Hematopoietic multipotent progenitor cell treated with erythropoietin and hydrocortisone succinate and interleukin-3 and kit ligand, for 15 days (in vitro differentiated cells): ENCODE measurements around the gene GATAD2A.
A peak's percentile ranks its signal among the peaks of the same experiment; 100 is the strongest.

Source experiments
- DNase-seq: peaks from one replicate; pipeline ENCODE4 v3.0.0-alpha.2; 2015; ENCODE audit warnings: low spot score

The GATAD2A gene

DNA sequence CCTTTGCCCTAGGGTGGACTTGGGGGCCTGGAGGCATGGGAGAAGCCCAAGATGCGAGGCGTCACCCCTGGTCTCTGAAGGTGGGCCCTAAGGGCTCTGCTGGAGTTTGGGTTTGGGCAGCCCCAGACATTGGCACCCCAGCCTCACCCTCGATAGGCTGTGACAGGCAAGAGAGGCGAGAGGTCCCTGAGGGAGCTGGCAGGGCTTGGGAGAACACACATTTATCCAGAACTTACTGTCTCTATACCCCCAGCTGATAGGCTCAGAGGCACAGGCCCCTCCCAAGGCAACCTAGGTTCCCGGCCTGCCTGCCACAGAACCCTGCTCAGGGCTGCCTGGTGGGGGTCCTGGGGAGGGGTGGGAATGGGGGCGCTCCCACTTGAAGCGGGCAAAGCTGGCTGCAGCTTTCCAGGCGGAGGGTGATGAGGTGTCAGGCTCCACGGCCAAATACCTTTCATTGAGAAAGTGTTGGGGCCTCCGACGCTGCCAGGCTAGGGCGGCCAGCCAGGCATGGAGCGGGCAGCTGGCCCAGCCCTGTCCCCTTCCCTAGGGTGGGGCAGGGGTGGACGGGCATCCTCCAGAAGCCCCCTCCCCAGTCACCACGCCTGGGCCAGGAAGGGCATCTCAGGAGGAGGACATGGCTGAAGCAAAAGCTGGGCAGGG lies 142.3 kb downstream of the GATAD2A start:
- no peak for DNase-seq

DNA sequence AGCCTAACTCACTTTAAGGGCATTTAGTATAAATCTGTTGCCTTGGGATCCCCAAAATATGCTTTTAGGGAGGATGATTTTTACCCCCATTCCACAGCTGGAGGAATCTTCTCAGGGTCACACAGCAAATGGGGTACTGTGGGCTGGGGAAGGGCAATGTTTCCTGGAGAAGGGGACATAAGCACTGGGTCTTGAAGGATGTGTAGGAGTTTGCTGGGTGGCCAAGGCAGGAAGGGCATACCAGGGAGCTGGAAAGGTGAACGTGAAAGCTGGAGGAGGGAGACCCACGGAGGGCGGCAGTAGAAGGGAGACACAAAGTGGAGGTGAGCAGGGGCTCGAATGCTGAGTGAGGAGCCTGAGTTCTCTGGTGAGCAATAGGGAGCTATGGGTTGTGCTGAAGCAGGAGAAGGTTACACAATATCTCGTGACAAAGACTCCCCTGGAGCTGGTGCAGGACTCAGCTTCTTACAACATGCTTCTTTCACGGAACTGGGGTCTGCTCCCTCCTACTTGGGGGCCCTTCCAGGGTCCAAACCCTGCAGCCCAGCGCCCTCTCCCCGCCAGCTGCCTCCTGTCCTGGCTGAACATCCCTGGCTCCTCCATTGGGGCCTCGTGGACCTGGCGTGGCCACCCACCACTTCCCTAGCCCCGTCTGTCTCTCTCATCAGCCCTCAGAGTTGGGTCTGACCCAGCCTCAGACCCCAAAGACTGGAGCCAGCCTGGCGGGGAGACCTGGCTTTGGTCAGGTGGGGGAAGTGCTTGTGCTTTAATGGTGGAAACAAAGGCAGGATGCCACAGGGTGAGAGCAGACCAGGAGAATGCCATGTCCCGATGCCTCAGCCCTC lies 143.7 kb downstream of the GATAD2A start:
- DNase-seq: no peak

DNA sequence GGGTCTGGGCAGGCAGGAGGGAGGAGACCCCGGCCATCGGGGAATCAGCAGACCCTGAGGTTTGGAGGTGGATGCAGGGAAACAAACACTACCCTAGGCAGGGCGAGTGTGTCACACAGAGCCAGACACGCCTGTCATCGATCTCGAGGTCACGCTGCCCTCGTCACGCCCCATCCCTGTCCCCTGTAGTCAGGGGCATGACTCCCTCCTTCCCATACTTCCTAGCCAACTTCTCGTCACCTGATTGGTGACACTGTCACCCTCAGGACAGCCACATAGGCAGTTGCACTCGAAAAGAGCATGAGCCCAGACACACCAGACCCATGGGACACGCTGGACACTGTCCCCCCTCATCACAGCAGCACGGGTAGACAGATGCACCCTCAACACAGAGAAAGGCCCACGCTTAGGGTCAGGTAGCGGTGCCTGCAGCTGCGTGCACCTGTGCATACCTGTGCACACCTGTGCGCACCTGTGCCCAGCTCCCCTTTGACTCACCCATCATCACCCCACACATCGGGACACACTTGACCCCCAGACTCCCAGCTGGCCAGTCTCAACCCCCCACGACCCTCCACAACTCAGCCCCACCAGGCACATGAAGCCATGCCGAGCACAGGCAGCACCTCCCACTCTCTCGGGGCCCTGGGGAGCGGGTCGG lies 144.5 kb downstream of the GATAD2A start:
- no peak for DNase-seq

DNA sequence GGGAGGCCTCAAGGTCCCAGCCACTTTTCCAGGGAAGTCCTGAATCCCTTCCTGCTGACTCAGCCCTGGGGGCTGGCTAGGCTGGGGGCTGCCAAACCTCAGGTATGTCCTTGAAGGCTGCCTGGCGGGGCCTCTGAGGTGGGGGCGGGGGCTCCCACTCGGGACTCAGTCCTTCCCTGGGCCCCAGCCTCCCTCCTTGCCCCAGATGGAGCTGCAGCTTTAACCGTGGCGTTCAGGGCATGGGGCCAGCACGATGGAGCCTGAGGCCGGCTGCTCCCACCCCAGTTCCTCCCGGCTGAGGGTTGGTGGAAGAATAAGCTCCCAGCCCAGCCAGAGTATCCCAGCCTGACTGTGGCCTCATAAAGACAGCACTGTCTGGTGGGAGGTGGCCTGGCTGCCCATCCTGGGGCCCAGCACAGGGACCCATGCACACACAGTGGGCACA lies 145.0 kb downstream of the GATAD2A start:
- DNase-seq: no peak

DNA sequence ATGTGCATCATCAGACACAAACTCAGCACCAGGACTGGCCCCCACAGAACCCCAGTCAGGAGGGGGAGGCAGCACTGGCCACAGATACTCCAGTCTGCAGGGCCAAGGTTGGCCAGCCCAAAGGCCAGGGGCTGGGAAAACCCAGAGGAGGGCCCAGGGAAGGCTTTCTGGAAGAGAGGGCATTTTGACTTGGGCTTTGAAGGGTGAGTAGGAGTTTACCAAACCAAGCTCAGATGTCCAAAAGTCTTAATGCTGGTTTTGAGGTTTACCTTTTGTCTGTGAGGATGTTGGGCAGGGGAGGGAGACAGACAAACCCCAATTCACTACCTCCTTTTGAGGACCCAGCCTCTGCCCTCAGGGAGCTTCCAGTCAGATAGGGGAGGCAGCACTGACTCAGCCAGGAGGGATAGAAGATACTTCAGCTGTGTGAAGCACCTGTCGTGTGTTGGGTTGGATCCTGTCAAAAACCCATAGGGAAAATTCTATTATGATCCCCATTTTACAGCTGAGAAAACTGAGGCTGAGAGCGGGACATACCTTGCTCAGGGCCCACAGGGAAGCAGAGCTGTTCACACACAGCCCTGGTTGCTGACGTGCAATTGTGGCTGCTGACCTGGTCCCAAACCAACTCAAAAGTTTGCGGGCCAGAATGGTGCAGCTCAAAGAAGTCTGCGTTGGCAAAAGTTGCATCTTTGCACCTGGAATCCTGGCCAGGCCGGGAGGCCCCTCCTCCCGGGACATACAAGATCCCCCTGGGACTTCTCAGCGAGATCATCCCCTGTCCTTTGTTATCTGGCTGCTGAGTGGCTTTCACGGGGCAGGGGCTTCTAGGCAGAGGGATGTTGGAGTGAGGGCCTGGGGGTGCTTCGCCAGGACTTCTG lies 145.7 kb downstream of the GATAD2A start:
- no peak for DNase-seq

DNA sequence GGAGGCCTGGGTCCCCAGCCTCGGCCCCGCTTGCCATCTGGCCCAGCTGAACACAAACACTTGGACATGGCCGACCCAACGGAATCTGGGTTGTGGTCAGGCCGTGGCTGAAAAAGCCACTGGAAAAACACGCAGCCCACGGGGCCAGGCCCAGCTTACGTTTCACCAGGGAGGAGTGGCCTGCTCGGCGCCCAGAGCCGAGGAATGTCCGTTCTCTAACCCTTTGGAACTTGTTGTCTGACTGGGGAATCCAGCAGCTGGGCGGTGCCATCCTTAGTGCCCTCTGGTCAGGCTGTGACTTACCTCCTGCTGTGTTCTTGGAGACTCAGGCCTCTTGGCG lies 146.3 kb downstream of the GATAD2A start:
- DNase-seq: no peak

DNA sequence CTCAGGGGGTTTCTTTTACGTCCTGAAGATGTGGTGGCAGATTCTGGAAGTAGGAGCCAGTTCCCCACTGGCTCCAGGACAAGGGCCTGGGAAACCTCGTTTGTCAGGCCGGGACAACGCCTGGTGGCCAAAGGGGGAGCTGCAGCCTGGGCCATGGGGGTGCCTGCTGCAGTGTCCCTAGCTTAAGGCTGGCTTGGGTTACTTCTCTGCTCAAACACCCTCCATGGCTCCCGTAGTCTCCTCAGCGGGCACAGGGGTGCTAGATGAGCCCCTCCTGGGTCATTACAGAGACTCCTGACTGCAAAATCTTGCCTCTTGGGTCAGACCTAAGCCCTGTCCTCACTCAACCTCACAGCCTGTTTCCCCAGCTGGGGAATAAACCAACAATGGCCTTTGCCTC lies 147.3 kb downstream of the GATAD2A start:
- DNase-seq: peak; percentile 5

DNA sequence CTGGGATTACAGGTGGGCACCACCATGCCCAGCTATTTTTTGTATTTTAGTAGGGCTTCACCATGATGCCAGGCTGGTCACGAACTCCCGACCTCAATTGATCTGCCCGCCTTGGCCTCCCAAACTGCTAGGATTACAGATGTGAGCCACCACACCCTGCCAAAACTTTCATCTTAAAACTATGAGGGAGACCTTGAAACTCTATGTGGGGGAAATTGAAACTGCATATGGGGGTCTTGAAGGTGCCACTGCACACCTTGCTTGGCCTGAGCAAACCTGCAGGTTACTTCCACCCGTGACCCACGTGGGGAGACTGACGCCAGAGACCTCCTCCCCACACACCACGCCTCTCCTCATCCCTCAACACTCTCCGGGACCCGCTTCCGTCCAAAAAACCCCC lies 148.2 kb downstream of the GATAD2A start:
- DNase-seq: no peak

DNA sequence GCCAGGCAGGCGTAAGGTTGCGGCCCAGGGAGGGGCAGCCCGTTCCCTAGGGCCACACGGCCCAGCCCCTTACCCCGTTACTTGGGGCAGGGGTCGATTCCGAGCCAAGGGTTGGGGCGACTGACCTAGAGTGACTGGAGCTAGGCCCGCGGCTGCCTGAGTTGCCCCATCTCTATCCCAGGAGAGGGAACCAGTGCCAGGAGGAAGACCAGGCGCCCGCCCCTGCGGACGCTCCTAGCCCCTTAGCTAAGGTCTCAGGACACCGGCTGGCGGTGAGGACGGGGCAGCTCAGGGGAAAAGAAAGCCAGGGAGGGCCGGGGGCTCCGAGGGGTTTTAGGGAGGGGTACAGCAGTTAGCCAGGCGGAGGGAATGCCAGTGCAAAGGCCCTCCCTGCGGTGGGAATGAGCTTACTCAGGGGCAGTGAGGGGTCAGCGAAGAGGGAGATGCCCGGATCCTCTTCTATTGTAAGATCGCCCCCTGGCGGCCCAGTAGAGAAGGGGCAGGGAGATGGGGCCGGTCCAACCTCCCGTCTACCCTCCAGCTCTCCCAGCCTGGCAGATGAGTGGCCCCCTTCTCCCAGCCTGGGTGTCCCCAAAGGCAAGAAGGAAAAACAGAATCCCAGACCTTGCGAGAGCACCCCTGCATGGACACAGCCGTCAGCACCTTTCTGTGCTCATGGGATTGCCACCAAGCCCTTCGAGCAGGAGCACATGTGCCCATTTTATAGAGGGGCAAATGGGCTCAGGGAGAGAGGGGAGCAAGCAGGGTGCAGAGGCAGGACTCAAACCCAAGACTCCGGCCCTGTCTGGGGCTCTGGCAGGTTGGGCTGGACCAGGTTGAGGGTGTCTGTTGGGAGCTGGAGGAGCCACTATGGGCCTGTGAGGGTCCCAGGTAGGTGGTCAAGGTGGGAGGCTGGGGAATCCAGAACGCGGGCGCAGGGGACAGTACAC lies 148.9 kb downstream of the GATAD2A start:
- peak; percentile 65 for DNase-seq

DNA sequence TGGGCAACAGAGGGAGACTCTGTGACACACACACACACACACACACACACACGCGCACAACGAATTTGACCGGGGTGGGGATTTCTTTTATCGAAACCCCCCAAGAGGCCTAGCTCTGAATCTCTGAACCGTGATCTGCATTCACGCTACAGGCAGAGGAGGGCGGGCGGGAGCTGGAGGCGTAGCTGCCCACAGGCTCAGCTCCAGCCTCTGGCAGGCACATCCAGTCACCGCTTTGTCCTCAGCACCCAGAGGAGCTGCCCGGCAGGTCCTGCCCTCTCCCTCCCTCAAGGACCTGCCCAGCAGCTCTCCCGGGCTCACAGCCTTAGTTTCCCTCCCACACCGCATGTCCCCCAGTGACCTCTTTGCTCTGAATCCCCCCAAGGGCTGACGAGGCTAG lies 152.6 kb downstream of the GATAD2A start:
- DNase-seq: no peak
